KMS-11 (cell line): Measurements from ENCODE around the gene SRSF10.
"Not testable (repeated sequence)": the region's sequence is repeated elsewhere in the genome, so short reads cannot be mapped to it uniquely, and the experiment has no call there.

Source experiments
- H2AFZ ChIP-seq: fragments of 200-600 bp; sonication (generic); 2 replicates; pipeline ENCODE4 v1.6.1; 2016; ENCODE audit warnings: antibody characterized with exemption, mixed run types, low read depth
- H3K27ac ChIP-seq: fragments of 200-600 bp; sonication (generic); 2 replicates; pipeline ENCODE4 v1.6.1; 2016; ENCODE audit warnings: mild to moderate bottlenecking, mixed run types
- H3K27me3 ChIP-seq: fragments of 200-600 bp; sonication (generic); 2 replicates; pipeline ENCODE4 v1.6.1; 2017; ENCODE audit warnings: mild to moderate bottlenecking, low read depth, mixed run types, moderate library complexity; ENCODE audit not compliant: insufficient read depth
- H3K36me3 ChIP-seq: fragments of 200-600 bp; sonication (generic); 2 replicates; pipeline ENCODE4 v1.6.1; 2017; ENCODE audit warnings: mild to moderate bottlenecking, mixed run types; ENCODE audit not compliant: insufficient read depth
- H3K4me1 ChIP-seq: fragments of 200-600 bp; sonication (generic); 2 replicates; pipeline ENCODE4 v1.6.1; 2016; ENCODE audit warnings: mild to moderate bottlenecking, low read depth, mixed run types; ENCODE audit not compliant: poor library complexity, severe bottlenecking
- H3K4me2 ChIP-seq: fragments of 200-600 bp; sonication (generic); 2 replicates; pipeline ENCODE4 v1.7.0; 2016; ENCODE audit warnings: mild to moderate bottlenecking, mixed run types
- H3K4me3 ChIP-seq: fragments of 200-600 bp; sonication (generic); IDR thresholded peaks from 2 replicates; pipeline ENCODE4 v1.6.1; 2017; ENCODE audit warnings: low read depth, low read length, mixed read lengths; ENCODE audit not compliant: insufficient read depth
- H3K79me2 ChIP-seq: fragments of 200-600 bp; sonication (generic); 2 replicates; pipeline ENCODE4 v1.6.1; 2016; ENCODE audit warnings: low read depth, mixed run types; ENCODE audit not compliant: insufficient read depth
- H3K9ac ChIP-seq: fragments of 200-600 bp; sonication (generic); 2 replicates; pipeline ENCODE4 v1.6.1; 2016; ENCODE audit warnings: mild to moderate bottlenecking, mixed run types
- H4K20me1 ChIP-seq: fragments of 200-600 bp; sonication (generic); 2 replicates; pipeline ENCODE4 v1.6.1; 2016; ENCODE audit warnings: mild to moderate bottlenecking, mixed run types; ENCODE audit not compliant: insufficient read depth
- CTCF ChIP-seq: fragments of 200-600 bp; sonication (generic); conservative IDR thresholded peaks from 2 replicates; pipeline ENCODE4 v1.6.1; 2017; ENCODE audit warnings: low read depth, mild to moderate bottlenecking, antibody characterized with exemption, low read length, moderate library complexity, mixed read lengths

Gene SRSF10

GRCh38 chr1:24020470-24020869, 40.3 kb upstream of the SRSF10 start:
- H3K36me3 ChIP-seq: no peaks in the 10 kb centered on the region
- H3K9ac ChIP-seq: no peak overlapping the region
- no peak overlapping the region for H3K27ac ChIP-seq
- H3K79me2 ChIP-seq: no peaks in the 10 kb centered on the region
- no peak overlapping the region for H2AFZ ChIP-seq
- no peak overlapping the region for H3K4me2 ChIP-seq
- no peak for TF ChIP-seq CTCF
- H3K4me3 ChIP-seq: no peak overlapping the region
- no peaks in the 10 kb centered on the region for H3K27me3 ChIP-seq
- no peaks in the 10 kb centered on the region for H3K4me1 ChIP-seq
- H4K20me1 ChIP-seq: no peaks in the 10 kb centered on the region

DNA sequence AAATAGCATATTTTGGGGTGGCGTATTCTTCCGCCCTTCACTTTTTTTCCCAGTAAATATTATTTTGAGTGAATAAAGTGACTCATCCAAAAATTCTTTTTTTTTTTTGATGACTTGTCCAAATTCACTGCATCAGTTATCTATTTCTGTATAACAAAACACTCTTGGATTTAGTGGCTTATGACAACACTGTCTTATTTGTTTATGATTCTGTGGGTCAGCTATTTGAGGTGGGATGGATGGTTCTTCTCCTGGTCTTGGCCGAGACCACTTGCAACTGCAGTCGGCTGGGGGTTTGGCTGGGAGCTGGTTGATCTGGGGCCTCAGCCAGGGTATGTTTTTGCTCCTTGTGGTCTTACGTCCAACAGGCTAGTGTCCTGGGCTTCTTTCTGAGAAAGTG, 39.9 kb upstream of the SRSF10 start:
- no peaks in the 10 kb centered on the region for H3K27me3 ChIP-seq
- no peak overlapping the region for H3K4me2 ChIP-seq
- H3K4me3 ChIP-seq: no peak overlapping the region
- TF ChIP-seq CTCF: no peak
- no peak overlapping the region for H2AFZ ChIP-seq
- H3K4me1 ChIP-seq: no peaks in the 10 kb centered on the region
- no peaks in the 10 kb centered on the region for H4K20me1 ChIP-seq
- no peak overlapping the region for H3K9ac ChIP-seq
- no peaks in the 10 kb centered on the region for H3K79me2 ChIP-seq
- H3K27ac ChIP-seq: no peak overlapping the region
- H3K36me3 ChIP-seq: no peaks in the 10 kb centered on the region

- no peaks in the 10 kb centered on the region for H3K27me3 ChIP-seq
- H3K9ac ChIP-seq: no peak overlapping the region
- no peak overlapping the region for H3K27ac ChIP-seq
- H2AFZ ChIP-seq: no peak overlapping the region
- H3K4me3 ChIP-seq: no peak overlapping the region
- TF ChIP-seq CTCF: no peak
- H4K20me1 ChIP-seq: no peaks in the 10 kb centered on the region
- H3K36me3 ChIP-seq: no peaks in the 10 kb centered on the region
- no peaks in the 10 kb centered on the region for H3K79me2 ChIP-seq
- no peak overlapping the region for H3K4me2 ChIP-seq
- H3K4me1 ChIP-seq: no peaks in the 10 kb centered on the region
These were observed 38.8 kb upstream of the SRSF10 start for GRCh38 chr1:24018611-24019580.

DNA sequence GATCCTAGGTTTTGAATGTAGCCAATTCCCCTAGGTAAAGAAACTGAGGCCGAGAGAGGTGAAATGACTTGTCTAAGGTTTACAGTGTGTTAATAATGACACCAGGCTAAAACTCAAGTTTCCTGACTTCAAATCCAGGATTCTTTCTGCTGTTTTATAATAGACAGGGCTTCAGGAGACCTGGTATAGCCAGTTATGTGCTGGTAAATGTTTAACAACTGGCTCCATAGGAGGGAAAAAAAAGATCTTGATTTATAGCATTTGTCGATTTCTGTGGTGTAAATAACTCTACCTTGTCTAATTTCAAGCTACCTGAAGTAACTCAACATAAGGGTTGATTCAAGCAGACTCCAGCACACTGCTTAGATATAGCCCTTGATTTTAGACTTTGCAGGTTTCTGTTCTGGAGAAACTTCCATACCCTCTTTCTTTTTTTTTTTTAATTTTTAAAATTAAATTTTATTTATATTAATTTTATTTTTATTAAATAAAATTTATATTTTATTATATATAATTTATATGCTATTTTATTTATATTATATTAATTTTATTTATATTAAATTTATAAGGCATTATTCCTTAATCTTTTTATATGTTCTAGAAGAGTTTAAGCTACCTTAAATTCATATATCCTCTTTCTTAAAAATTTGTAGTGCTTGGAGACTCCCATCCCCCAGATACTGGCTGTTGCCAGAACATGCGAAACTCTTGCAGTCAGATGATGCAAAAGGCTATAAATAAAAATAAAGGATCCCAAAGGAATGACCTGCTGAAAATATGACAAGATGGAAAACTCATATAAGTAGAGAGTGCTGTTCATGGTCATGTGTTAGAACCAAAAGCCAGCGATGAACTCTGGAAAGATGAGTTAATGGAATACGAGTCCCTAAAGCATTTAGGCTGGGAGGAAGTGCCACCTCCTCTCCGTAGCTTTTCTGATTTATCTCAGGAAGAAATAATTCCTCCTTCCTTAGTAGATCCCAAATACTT, 35.4 kb upstream of the SRSF10 start:
- Histone ChIP-seq H3K9ac (no peak overlapping the region), H3K4me1 (no peaks in the 10 kb centered on the region), H3K36me3 (no peaks in the 10 kb centered on the region), H3K27ac (no peak overlapping the region), H3K4me3 (no peak overlapping the region), H3K27me3 (no peaks in the 10 kb centered on the region), H4K20me1 (no peaks in the 10 kb centered on the region), H2AFZ (no peak overlapping the region), H3K79me2 (no peaks in the 10 kb centered on the region), H3K4me2 (no peak overlapping the region)
- no peak for TF ChIP-seq CTCF

DNA sequence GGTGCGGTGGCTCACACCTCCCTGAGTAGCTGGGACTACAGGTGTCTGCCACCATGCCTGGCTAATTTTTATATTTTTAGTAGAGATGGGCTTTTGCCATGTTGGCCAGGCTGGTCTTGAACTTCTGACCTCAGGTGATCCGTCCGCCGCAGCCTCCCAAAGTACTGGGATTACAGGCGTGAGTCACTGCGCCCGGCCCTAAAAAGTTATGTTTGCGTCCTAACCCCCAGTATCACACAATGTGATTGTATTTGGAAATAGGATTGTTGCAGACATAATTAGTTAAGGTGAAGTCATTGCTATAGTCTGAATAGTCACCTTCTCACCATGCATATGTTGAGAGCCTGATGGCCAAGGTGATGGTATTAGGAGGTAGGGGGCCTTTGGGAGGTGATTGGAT, 32.8 kb upstream of the SRSF10 start:
- H3K9ac ChIP-seq, H3K4me3 ChIP-seq, H3K27me3 ChIP-seq, H3K36me3 ChIP-seq, H3K79me2 ChIP-seq, H3K4me1 ChIP-seq, H3K27ac ChIP-seq, H3K4me2 ChIP-seq, H2AFZ ChIP-seq, H4K20me1 ChIP-seq: not testable (repeated sequence)
